Measurements from ENCODE around the gene TGFB1. TPM values are rescaled to one million over a fixed set of nuclear protein-coding genes. Genes with fewer than 3 reads are reported as not detected.
A peak's percentile ranks its signal among the peaks of the same experiment; 100 is the strongest.

The TGFB1 gene
- total RNA-seq, 2 experiments from 2014 or later, result 406 to 416 TPM

- Histone ChIP-seq H3K27ac (ENCODE audit: low read depth in 1 of 2, low read length in 2 of 2) (no peak overlapping the region), H3K4me1 (ENCODE audit: insufficient read depth, low read length) (peaks cover 59% of the 10 kb centered on the region), H3K36me3 (ENCODE audit: insufficient read depth, low read length) (peaks cover 93% of the 10 kb centered on the region), H3K4me3 (ENCODE audit: low read length) (no peak overlapping the region), H3K9me3 (ENCODE audit: control insufficient read depth in 1 of 2, insufficient read depth in 1 of 2, low read length in 2 of 2) (no peaks in the 10 kb centered on the region), H3K27me3 (ENCODE audit: control insufficient read depth in 1 of 2, insufficient read depth in 2 of 2, low read length in 2 of 2) (no peaks in the 10 kb centered on the region)
- Mint-ChIP-seq H3K4me1 (ENCODE audit: low read depth) (peaks cover 42% of the 10 kb centered on the region), H3K27me3 (no peaks in the 10 kb centered on the region), H3K36me3 (ENCODE audit: low read depth) (peaks cover 84% of the 10 kb centered on the region), H3K4me3 (no peak overlapping the region), H3K27ac (peak overlapping the region; percentile 66), H3K9me3 (no peaks in the 10 kb centered on the region)
- POLR2A ChIA-PET, result interaction anchor here (1.5 to 2.3 kb wide), 2 partner anchors 18 to 72 kb away, joined by 5 to 7 read pairs; partner anchors contain the start of genes HNRNPUL1 and TGFB1
- DNase-seq (no peak), ATAC-seq (ENCODE audit: poor library complexity) (no peak)
- no peak for TF ChIP-seq CTCF (IDR thresholded peaks at IDR 0.05)
- intact Hi-C loops (cut with DNase I, micrococcal nuclease), result no loop called here
- CTCF ChIA-PET, result interaction anchor here (1.0 to 1.1 kb wide), 2 partner anchors 13 to 20 kb away, joined by 4 to 5 read pairs; no protein-coding TSS in a partner anchor
These were observed 18.3 kb downstream of the TGFB1 start for GRCh38 chr19:41335467-41335866.

- no peaks in the 10 kb centered on the region for H3K27me3 Mint-ChIP-seq
- intact Hi-C loops (cut with DNase I, micrococcal nuclease), result no loop called here
- ChIA-PET POLR2A (interaction anchor here (2.3 kb wide), 1 partner anchor 18 kb away, joined by 7 read pairs; the partner anchor contains the start of gene TGFB1), CTCF (interaction anchor here (0.7 to 1.1 kb wide), 2 partner anchors 18 to 19 kb away, joined by 3 to 5 read pairs; no protein-coding TSS in a partner anchor)
- Histone ChIP-seq H3K36me3 (ENCODE audit: insufficient read depth, low read length) (peaks cover 94% of the 10 kb centered on the region), H3K27ac (ENCODE audit: low read depth in 1 of 2, low read length in 2 of 2) (no peak overlapping the region), H3K4me3 (ENCODE audit: low read length) (no peak overlapping the region), H3K9me3 (ENCODE audit: control insufficient read depth in 1 of 2, insufficient read depth in 1 of 2, low read length in 2 of 2) (no peaks in the 10 kb centered on the region), H3K4me1 (ENCODE audit: insufficient read depth, low read length) (peaks cover 63% of the 10 kb centered on the region), H3K27me3 (ENCODE audit: control insufficient read depth in 1 of 2, insufficient read depth in 2 of 2, low read length in 2 of 2) (no peaks in the 10 kb centered on the region)
- DNase-seq, result peak in 2 of 14 experiments; percentile 41 to 55
- H3K9me3 Mint-ChIP-seq, result no peaks in the 10 kb centered on the region
- H3K36me3 Mint-ChIP-seq (ENCODE audit: low read depth), result peaks cover 83% of the 10 kb centered on the region
- no peak for ATAC-seq (ENCODE audit: poor library complexity)
- no peak overlapping the region for H3K4me3 Mint-ChIP-seq
- H3K4me1 Mint-ChIP-seq (ENCODE audit: low read depth), result peaks cover 42% of the 10 kb centered on the region
- TF ChIP-seq CTCF (IDR thresholded peaks at IDR 0.05), result no peak
- H3K27ac Mint-ChIP-seq, result peak overlapping the region; percentile 66
These were observed 18.9 kb downstream of the TGFB1 start for GRCh38 chr19:41334793-41335192.

- TF ChIP-seq CTCF (IDR thresholded peaks at IDR 0.05), result no peak
- ChIA-PET CTCF (no interaction called here), POLR2A (interaction anchor here (1.3 kb wide), 1 partner anchor 19 kb away, joined by 4 read pairs; no protein-coding TSS in a partner anchor)
- DNase-seq (no peak), ATAC-seq (ENCODE audit: poor library complexity) (no peak)
- no peaks in the 10 kb centered on the region for H3K27me3 Mint-ChIP-seq
- peaks cover 53% of the 10 kb centered on the region for H3K4me1 Mint-ChIP-seq (ENCODE audit: low read depth)
- intact Hi-C loops (cut with DNase I, micrococcal nuclease), result no loop called here
- Histone ChIP-seq H3K9me3 (ENCODE audit: control insufficient read depth in 1 of 2, insufficient read depth in 1 of 2, low read length in 2 of 2) (no peaks in the 10 kb centered on the region), H3K4me1 (ENCODE audit: insufficient read depth, low read length) (peaks cover 85% of the 10 kb centered on the region), H3K27me3 (ENCODE audit: control insufficient read depth in 1 of 2, insufficient read depth in 2 of 2, low read length in 2 of 2) (no peaks in the 10 kb centered on the region), H3K27ac (ENCODE audit: low read depth in 1 of 2, low read length in 2 of 2) (no peak overlapping the region), H3K36me3 (ENCODE audit: insufficient read depth, low read length) (peaks cover 83% of the 10 kb centered on the region), H3K4me3 (ENCODE audit: low read length) (no peak overlapping the region)
- H3K4me3 Mint-ChIP-seq, result peak overlapping the region; percentile 30
- H3K27ac Mint-ChIP-seq, result peak overlapping the region; percentile 79
- no peaks in the 10 kb centered on the region for H3K9me3 Mint-ChIP-seq
- peaks cover 79% of the 10 kb centered on the region for H3K36me3 Mint-ChIP-seq (ENCODE audit: low read depth)
These were observed 21.3 kb downstream of the TGFB1 start for GRCh38 chr19:41332468-41332867.
